Duodenal mucosa (tissue), 2 donors: ENCODE results near the gene NCBP1.
"Not testable (repeated sequence)": the region's sequence is repeated elsewhere in the genome, so short reads cannot be mapped to it uniquely, and the experiment has no call there.

Source experiments
- H3K27ac ChIP-seq: one replicate; pipeline ENCODE4 v1.7.0; 2013; ENCODE audit warnings: low read depth, low read length
- H3K27me3 ChIP-seq, 2 donors: one replicate each; pipeline ENCODE4 v1.7.0; 2013; ENCODE audit warnings: low read length in 2 of 2, control low read depth in 1 of 2; ENCODE audit not compliant: insufficient read depth in 2 of 2, control insufficient read depth in 1 of 2
- H3K36me3 ChIP-seq, 2 donors: one replicate each; pipeline ENCODE4 v1.7.0; 2013; ENCODE audit warnings: low read length in 2 of 2, control low read depth in 1 of 2; ENCODE audit not compliant: insufficient read depth in 2 of 2, control insufficient read depth in 1 of 2
- H3K4me1 ChIP-seq, 2 donors: one replicate each; pipeline ENCODE4 v1.7.0; 2013; ENCODE audit warnings: low read length in 2 of 2, control low read depth in 1 of 2; ENCODE audit not compliant: insufficient read depth in 2 of 2, control insufficient read depth in 1 of 2
- H3K4me3 ChIP-seq, 2 donors: one replicate each; pipeline ENCODE4 v1.7.0; 2013; ENCODE audit warnings: low read length in 2 of 2, low read depth in 1 of 2
- H3K9ac ChIP-seq, 2 donors: one replicate each; pipeline ENCODE4 v1.7.0; 2013; ENCODE audit warnings: low read length in 2 of 2, low read depth in 1 of 2
- H3K9me3 ChIP-seq, 2 donors: one replicate each; pipeline ENCODE4 v1.7.0; 2013; ENCODE audit warnings: low read length in 2 of 2, control low read depth in 1 of 2; ENCODE audit not compliant: control insufficient read depth in 1 of 2

Gene NCBP1, protein sequence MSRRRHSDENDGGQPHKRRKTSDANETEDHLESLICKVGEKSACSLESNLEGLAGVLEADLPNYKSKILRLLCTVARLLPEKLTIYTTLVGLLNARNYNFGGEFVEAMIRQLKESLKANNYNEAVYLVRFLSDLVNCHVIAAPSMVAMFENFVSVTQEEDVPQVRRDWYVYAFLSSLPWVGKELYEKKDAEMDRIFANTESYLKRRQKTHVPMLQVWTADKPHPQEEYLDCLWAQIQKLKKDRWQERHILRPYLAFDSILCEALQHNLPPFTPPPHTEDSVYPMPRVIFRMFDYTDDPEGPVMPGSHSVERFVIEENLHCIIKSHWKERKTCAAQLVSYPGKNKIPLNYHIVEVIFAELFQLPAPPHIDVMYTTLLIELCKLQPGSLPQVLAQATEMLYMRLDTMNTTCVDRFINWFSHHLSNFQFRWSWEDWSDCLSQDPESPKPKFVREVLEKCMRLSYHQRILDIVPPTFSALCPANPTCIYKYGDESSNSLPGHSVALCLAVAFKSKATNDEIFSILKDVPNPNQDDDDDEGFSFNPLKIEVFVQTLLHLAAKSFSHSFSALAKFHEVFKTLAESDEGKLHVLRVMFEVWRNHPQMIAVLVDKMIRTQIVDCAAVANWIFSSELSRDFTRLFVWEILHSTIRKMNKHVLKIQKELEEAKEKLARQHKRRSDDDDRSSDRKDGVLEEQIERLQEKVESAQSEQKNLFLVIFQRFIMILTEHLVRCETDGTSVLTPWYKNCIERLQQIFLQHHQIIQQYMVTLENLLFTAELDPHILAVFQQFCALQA

DNA sequence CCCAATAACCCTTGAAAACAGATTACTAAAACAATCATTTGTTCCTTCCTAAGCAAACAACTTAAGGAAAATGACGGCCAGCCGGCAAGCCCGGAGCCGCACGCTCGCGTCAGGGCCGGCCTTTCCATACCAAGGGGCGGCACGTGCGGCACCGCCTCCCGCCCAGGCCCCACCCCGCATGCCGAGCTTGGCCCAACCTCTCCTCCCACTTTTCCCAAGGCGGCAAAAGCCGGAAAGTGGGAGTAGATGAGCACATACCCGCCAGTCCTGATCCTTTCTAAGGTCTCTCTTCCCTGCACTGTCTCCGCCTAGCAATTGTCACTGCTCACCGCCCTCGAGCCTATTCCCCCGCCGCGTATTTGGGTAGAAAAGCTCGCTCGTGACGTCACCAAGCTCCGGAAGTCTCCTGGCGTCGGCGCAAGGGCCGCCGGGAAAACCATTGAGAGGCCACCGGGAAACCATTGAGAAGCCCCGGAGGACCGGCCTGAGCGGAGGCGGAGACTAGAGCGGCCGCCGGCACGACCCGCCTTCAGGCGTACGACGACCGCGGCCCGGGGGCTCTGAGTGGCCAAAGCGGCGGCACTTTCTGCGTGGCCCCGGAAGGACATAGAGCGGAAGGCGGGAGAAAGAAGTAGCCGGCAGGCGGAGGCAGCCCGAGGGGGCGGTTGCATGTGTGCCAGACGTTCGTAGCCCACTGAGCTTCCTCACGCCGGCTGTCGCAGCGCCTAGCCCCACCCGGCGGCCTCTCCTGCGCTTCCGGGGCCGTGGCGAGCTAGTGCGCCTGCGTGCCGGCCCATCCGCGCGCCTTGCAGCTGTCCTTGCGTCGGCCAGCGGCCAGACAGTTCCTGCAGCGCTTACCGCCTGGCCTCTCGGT is at the start of gene NCBP1, which contains the start of gene TSTD2:
TSS of gene NCBP1 (plus strand) at position 837 of the 874 bp plus-strand sequence. CDS start 61 bp downstream, outside the sequence.
TSS of gene TSTD2 (minus strand) at position 384 of the 874 bp plus-strand sequence. CDS start 5,806 bp downstream, outside the sequence.
- H3K9me3 ChIP-seq: no peaks in the 10 kb centered on the region
- H3K27me3 ChIP-seq: no peaks in the 10 kb centered on the region
- peak within 1 kb of the TSS; percentile 95 to 96 for H3K9ac ChIP-seq
- peak within 1 kb of the TSS; percentile 87 to 96 for H3K4me3 ChIP-seq
- H3K36me3 ChIP-seq: no peaks in the 10 kb centered on the region
- H3K4me1 ChIP-seq: peaks cover 32 to 38% of the 10 kb centered on the region in 2 donors
- peak within 1 kb of the TSS; percentile 100 for H3K27ac ChIP-seq

DNA sequence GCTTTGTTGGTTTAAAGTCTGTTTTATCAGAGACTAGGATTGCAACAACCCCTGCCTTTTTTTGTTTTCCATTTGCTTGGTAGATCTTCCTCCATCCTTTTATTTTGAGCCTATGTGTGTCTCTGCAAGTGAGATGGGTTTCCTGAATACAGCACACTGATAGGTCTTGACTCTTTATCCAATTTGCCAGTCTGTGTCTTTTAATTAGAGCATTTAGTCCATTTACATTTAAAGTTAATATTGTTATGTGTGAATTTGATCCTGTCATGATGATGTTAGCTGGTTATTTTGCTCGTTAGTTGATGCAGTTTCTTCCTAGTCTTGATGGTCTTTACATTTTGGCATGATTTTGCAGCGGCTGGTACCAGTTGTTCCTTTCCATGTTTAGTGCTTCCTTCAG is 48.8 kb upstream of the NCBP1 start:
- H3K4me3 ChIP-seq, H3K9me3 ChIP-seq: not testable (repeated sequence)

GRCh38 chr9:97586909-97587308 is 46.7 kb upstream of the NCBP1 start:
- not testable (repeated sequence) for H3K4me1 ChIP-seq, H3K9ac ChIP-seq, H3K27ac ChIP-seq, H3K27me3 ChIP-seq, H3K9me3 ChIP-seq, H3K4me3 ChIP-seq, H3K36me3 ChIP-seq

More for the DNA sequence above, 48.8 kb upstream of the NCBP1 start:
- H3K4me1 ChIP-seq, H3K27ac ChIP-seq, H3K27me3 ChIP-seq, H3K9ac ChIP-seq, H3K36me3 ChIP-seq: not testable (repeated sequence)

GRCh38 chr9:97591535-97591934 is 42.1 kb upstream of the NCBP1 start:
- Histone ChIP-seq H3K36me3 (no peaks in the 10 kb centered on the region), H3K4me3 (no peak overlapping the region), H3K27ac (no peak overlapping the region), H3K27me3 (no peaks in the 10 kb centered on the region), H3K9ac (no peak overlapping the region), H3K4me1 (no peaks in the 10 kb centered on the region), H3K9me3 (no peaks in the 10 kb centered on the region)

GRCh38 chr9:97592126-97592525 is 41.5 kb upstream of the NCBP1 start:
- no peaks in the 10 kb centered on the region for H3K4me1 ChIP-seq
- no peaks in the 10 kb centered on the region for H3K9me3 ChIP-seq

DNA sequence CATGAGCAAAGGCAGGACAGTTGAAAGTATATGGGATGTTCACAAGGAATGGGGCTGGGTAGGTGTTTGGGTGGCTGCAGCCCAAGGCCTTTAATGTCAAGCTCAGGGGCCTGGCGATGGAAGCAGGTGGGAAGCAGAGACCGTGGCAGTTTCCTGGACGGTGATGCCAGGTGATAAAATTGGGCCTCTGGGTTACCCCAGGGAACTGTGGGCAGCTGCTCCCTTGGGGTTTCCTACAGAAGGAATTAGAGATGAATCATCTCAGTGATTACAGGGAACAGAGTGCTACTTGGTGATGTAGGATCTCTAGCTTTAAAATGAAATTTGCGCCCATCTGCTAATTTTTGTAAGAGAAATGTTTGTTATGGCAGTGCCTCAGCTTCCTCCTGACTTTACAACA is 39.7 kb upstream of the NCBP1 start:
- H3K27me3 ChIP-seq: no peaks in the 10 kb centered on the region
- no peaks in the 10 kb centered on the region for H3K36me3 ChIP-seq
- peaks cover 3 to 4% of the 10 kb centered on the region in 2 donors for H3K4me1 ChIP-seq
- no peak overlapping the region for H3K9ac ChIP-seq
- no peak overlapping the region for H3K4me3 ChIP-seq
- H3K9me3 ChIP-seq: no peaks in the 10 kb centered on the region
- H3K27ac ChIP-seq: no peak overlapping the region

More at GRCh38 chr9:97592126-97592525, 41.5 kb upstream of the NCBP1 start:
- H3K36me3 ChIP-seq: no peaks in the 10 kb centered on the region
- H3K9ac ChIP-seq: no peak overlapping the region
- H3K4me3 ChIP-seq: no peak overlapping the region
- H3K27me3 ChIP-seq: no peaks in the 10 kb centered on the region
- no peak overlapping the region for H3K27ac ChIP-seq

- Histone ChIP-seq H3K9me3 (no peaks in the 10 kb centered on the region), H3K4me3 (no peak overlapping the region), H3K9ac (no peak overlapping the region), H3K27ac (no peak overlapping the region), H3K4me1 (peaks cover 3 to 4% of the 10 kb centered on the region in 2 donors), H3K27me3 (no peaks in the 10 kb centered on the region), H3K36me3 (peaks cover 0 to 3% of the 10 kb centered on the region in 2 donors)
Observed at GRCh38 chr9:97594381-97594921, 39.2 kb upstream of the NCBP1 start.

DNA sequence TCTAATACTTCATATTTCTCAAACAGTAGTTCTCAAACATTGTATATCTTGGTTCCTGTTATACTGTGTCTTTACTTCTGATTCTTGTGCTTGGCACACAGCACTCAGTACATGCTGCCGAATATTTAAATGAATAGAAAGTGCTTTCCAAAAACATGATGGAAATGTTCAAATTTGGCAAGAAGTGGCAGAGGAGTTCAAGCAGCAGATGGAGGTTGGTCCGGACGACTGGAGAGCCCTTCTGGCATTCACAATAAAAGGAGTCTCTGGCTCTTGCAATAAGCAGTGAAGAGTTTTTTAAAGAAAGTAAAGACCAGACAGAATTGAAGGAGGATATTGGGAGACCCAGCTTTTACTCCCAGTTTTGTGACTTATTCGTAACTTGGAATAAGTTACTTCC is 36.7 kb upstream of the NCBP1 start:
- H3K36me3 ChIP-seq: peaks cover 11 to 19% of the 10 kb centered on the region in 2 donors
- no peak overlapping the region for H3K9ac ChIP-seq
- H3K4me3 ChIP-seq: no peak overlapping the region
- H3K9me3 ChIP-seq: no peaks in the 10 kb centered on the region
- H3K27ac ChIP-seq: no peak overlapping the region
- H3K27me3 ChIP-seq: no peaks in the 10 kb centered on the region
- H3K4me1 ChIP-seq: peaks cover 4 to 12% of the 10 kb centered on the region in 2 donors

GRCh38 chr9:97598461-97599288 is 34.9 kb upstream of the NCBP1 start:
- Histone ChIP-seq H3K36me3 (peaks cover 20 to 37% of the 10 kb centered on the region in 2 donors), H3K4me1 (peaks cover 4 to 14% of the 10 kb centered on the region in 2 donors)

More at GRCh38 chr9:97598461-97599288, 34.9 kb upstream of the NCBP1 start:
- H3K4me3 ChIP-seq: no peak overlapping the region
- no peak overlapping the region for H3K9ac ChIP-seq
- H3K27ac ChIP-seq: no peak overlapping the region
- no peaks in the 10 kb centered on the region for H3K27me3 ChIP-seq
- no peaks in the 10 kb centered on the region for H3K9me3 ChIP-seq
